Astrocyte (in vitro differentiated cells and primary cell): ENCODE measurements around the gene ARHGEF10L.

Source experiments
- CTCF ChIP-seq: IDR thresholded peaks from 2 replicates; pipeline ENCODE4 v1.5.1; 2011; ENCODE audit warnings: low read depth, mild to moderate bottlenecking, inconsistent platforms, low read length, moderate library complexity; ENCODE audit not compliant: insufficient read depth
- EZH2 ChIP-seq: IDR thresholded peaks from 2 replicates; pipeline ENCODE4 v1.6.1; 2012; ENCODE audit warnings: mild to moderate bottlenecking, low read length, inconsistent platforms; ENCODE audit not compliant: insufficient read depth

GRCh38 chr1:17546946-17547670 is 7.6 kb downstream of the ARHGEF10L start:
- TF ChIP-seq CTCF (no peak), EZH2 (no peak)
